Ascending aorta (tissue), 2 donors: Measurements from ENCODE around the gene TMEM220. TPM values are rescaled to one million over a fixed set of nuclear protein-coding genes. Genes with fewer than 3 reads are reported as not detected.
"Not testable (repeated sequence)": the region's sequence is repeated elsewhere in the genome, so short reads cannot be mapped to it uniquely, and the experiment has no call there.

Experiments used
- DNase-seq, 2 donors: peaks; one replicate each; pipeline ENCODE4 v3.0.0-alpha.2; 2019; ENCODE audit warnings: low spot score in 2 of 2
- H3K27ac ChIP-seq, 2 donors: fragments of 200-600 bp; sonication (generic); one replicate each; pipeline ENCODE4 v1.5.1; 2016 to 2017; ENCODE audit warnings: mild to moderate bottlenecking in 1 of 2
- H3K27me3 ChIP-seq: fragments of 200-600 bp; sonication (generic); one replicate; pipeline ENCODE4 v1.5.1; 2017
- H3K36me3 ChIP-seq, 2 donors: fragments of 200-600 bp; sonication (generic); one replicate each; pipeline ENCODE4 v1.5.1; 2016
- H3K4me1 ChIP-seq, 2 donors: fragments of 200-600 bp; sonication (generic); one replicate each; pipeline ENCODE4 v1.5.1; 2016 to 2017; ENCODE audit warnings: mild to moderate bottlenecking in 1 of 2
- H3K4me3 ChIP-seq, 2 donors: fragments of 200-600 bp; sonication (generic); one replicate each; pipeline ENCODE4 v1.5.1; 2016 to 2017; ENCODE audit warnings: mild to moderate bottlenecking in 1 of 2
- H3K9me3 ChIP-seq, 2 donors: fragments of 200-600 bp; sonication (generic); one replicate each; pipeline ENCODE4 v1.5.1; 2016
- intact Hi-C: fragments of 100-400 bp; cut with DNase I; formaldehyde crosslinking; loops from one replicate; pipeline ENCODE4 v1.15.1; 2023
- total RNA-seq: library from RNA; depleted of rRNA; stranded (reverse); fragments of >200 nt; gene quantifications from one replicate; pipeline ENCODE4 v1.1.0, GENCODE V29; 2016
- TF ChIP-seq, protein P1 (sequence below), 3 experiments: fragments of 200-600 bp in 2 of 3; fragments of 450-650 bp in 1 of 3; sonication (generic) in 2 of 3; IDR thresholded peaks; one replicate each; pipeline ENCODE4 v1.5.1; 2016 to 2019; ENCODE audit warnings: antibody characterized with exemption in 3 of 3, mild to moderate bottlenecking in 1 of 3, moderate library complexity in 1 of 3

TMEM220 gene
- total RNA-seq, 1 donor from 2014 or later: 0.53 TPM

- TF ChIP-seq, protein P1, sequence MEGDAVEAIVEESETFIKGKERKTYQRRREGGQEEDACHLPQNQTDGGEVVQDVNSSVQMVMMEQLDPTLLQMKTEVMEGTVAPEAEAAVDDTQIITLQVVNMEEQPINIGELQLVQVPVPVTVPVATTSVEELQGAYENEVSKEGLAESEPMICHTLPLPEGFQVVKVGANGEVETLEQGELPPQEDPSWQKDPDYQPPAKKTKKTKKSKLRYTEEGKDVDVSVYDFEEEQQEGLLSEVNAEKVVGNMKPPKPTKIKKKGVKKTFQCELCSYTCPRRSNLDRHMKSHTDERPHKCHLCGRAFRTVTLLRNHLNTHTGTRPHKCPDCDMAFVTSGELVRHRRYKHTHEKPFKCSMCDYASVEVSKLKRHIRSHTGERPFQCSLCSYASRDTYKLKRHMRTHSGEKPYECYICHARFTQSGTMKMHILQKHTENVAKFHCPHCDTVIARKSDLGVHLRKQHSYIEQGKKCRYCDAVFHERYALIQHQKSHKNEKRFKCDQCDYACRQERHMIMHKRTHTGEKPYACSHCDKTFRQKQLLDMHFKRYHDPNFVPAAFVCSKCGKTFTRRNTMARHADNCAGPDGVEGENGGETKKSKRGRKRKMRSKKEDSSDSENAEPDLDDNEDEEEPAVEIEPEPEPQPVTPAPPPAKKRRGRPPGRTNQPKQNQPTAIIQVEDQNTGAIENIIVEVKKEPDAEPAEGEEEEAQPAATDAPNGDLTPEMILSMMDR (IDR thresholded peaks at IDR 0.05): no peak
- Histone ChIP-seq H3K27ac (no peak overlapping the region), H3K36me3 (no peaks in the 10 kb centered on the region), H3K27me3 (no peaks in the 10 kb centered on the region), H3K4me3 (no peak overlapping the region), H3K4me1 (no peaks in the 10 kb centered on the region), H3K9me3 (no peaks in the 10 kb centered on the region)
- DNase-seq: no peak
- intact Hi-C loops: no loop called here
These were observed 6.0 kb upstream of the TMEM220 start for GRCh38 chr17:10735821-10736220.

GRCh38 chr17:10735251-10735650 lies 5.4 kb upstream of the TMEM220 start:
- H3K9me3 ChIP-seq: no peaks in the 10 kb centered on the region
- peaks cover 0 to 2% of the 10 kb centered on the region in 2 donors for H3K4me1 ChIP-seq
- no peak overlapping the region for H3K27ac ChIP-seq
- H3K36me3 ChIP-seq: no peaks in the 10 kb centered on the region
- no peak overlapping the region for H3K4me3 ChIP-seq
- intact Hi-C loops: no loop called here
- peak in 1 of 2 donors; percentile 46 for DNase-seq
- TF ChIP-seq, protein P1 (IDR thresholded peaks at IDR 0.05): no peak
- no peaks in the 10 kb centered on the region for H3K27me3 ChIP-seq

- TF ChIP-seq, protein P1 (IDR thresholded peaks at IDR 0.05): no peak
- intact Hi-C loops: no loop called here
- H3K27me3 ChIP-seq: no peaks in the 10 kb centered on the region
- DNase-seq: peak in 1 of 2 donors; percentile 47
- H3K36me3 ChIP-seq: no peaks in the 10 kb centered on the region
- H3K27ac ChIP-seq: no peak overlapping the region
- no peak overlapping the region for H3K4me3 ChIP-seq
- H3K4me1 ChIP-seq: peaks cover 2 to 3% of the 10 kb centered on the region in 2 donors
- no peaks in the 10 kb centered on the region for H3K9me3 ChIP-seq
These were observed 3.8 kb upstream of the TMEM220 start for GRCh38 chr17:10733666-10734065.

- intact Hi-C loops, H3K9me3 ChIP-seq, H3K36me3 ChIP-seq, H3K4me1 ChIP-seq, H3K27me3 ChIP-seq, H3K27ac ChIP-seq, H3K4me3 ChIP-seq, DNase-seq: not testable (repeated sequence)
These were observed 2.3 kb upstream of the TMEM220 start for GRCh38 chr17:10732121-10732520.

GRCh38 chr17:10731408-10731879 lies 1.6 kb upstream of the TMEM220 start:
- intact Hi-C loops: no loop called here
- Histone ChIP-seq H3K27ac (peak overlapping the region; percentile 30 to 97), H3K4me3 (peak overlapping the region in 1 of 2 donors; percentile 83)

GRCh38 chr17:10730247-10730646 lies 424 bp upstream of the TMEM220 start:
- H3K27me3 ChIP-seq, H3K36me3 ChIP-seq, H3K9me3 ChIP-seq, intact Hi-C loops, H3K4me1 ChIP-seq, DNase-seq: not testable (repeated sequence)
- Histone ChIP-seq H3K4me3 (peak overlapping the region; percentile 54 to 83), H3K27ac (peak overlapping the region; percentile 89 to 97)

More at GRCh38 chr17:10731408-10731879, 1.6 kb upstream of the TMEM220 start:
- DNase-seq: no peak
- TF ChIP-seq, protein P1 (IDR thresholded peaks at IDR 0.05): no peak
- H3K36me3 ChIP-seq: no peaks in the 10 kb centered on the region
- H3K27me3 ChIP-seq: no peaks in the 10 kb centered on the region
- no peaks in the 10 kb centered on the region for H3K9me3 ChIP-seq
- H3K4me1 ChIP-seq: peaks cover 2 to 3% of the 10 kb centered on the region in 2 donors
